Fibroblast of skin of back (primary cell): ENCODE data around the gene PRR27. TPM values are rescaled to one million over a fixed set of nuclear protein-coding genes. Genes with fewer than 3 reads are reported as not detected.

Experiments used
- DNase-seq: peaks from one replicate; pipeline ENCODE4 v3.0.0-alpha.2; 2013
- polyA plus RNA-seq, 2 experiments: library from polyadenylated mRNA; unstranded; fragments of 120-200 nt; gene quantifications; one replicate each; pipeline ENCODE4 v1.2.1, GENCODE V29; 2013; ENCODE audit not compliant: insufficient read length in 2 of 2

The PRR27 gene
- polyA plus RNA-seq (2013, experiment 1 of 2; ENCODE audit: insufficient read length) = not detected
- not detected for polyA plus RNA-seq (2013, experiment 2 of 2; ENCODE audit: insufficient read length)

DNA sequence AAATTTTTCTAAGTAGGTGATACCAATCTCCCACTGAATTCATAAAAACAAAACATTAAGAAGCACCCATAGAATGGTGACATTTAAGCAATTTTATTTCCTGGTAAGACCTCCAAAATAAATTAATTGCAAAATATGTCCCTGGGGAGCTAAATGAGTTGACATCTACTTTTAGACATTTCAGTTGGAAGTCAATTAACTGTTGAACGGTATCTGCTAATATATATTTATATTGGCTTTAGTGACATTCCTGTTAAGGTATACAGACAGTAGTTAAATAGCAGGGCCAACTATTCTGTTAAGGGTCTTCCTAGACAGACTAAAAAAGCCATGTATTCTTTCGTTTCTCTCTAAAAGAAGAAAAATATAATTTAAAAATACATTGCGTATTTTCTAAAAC, at the start of gene PRR27:
Gene PRR27, plus strand, starts transcription at position 301 of the 400 bp plus-strand sequence. CDS start 139 bp downstream, outside the sequence.
- no peak for DNase-seq

DNA sequence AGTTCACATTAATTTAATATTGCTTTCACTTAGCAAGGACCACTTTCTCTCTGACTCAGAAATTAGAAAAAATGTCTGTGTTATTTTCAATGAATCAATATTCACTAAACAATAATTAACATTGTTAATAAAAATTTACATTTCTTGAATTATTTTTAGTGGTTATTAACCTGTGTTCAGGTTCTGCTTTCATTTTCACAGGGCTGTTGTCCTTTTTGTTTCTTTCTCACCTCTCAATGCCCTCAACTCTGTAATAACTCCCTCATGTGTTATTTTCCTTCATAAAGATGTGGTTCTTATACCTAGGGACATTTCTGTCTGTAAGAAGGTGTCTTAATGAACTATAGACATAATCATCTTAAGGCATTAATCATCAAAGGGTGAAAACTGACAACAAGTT, 43.1 kb upstream of the PRR27 start:
- DNase-seq = no peak

DNA sequence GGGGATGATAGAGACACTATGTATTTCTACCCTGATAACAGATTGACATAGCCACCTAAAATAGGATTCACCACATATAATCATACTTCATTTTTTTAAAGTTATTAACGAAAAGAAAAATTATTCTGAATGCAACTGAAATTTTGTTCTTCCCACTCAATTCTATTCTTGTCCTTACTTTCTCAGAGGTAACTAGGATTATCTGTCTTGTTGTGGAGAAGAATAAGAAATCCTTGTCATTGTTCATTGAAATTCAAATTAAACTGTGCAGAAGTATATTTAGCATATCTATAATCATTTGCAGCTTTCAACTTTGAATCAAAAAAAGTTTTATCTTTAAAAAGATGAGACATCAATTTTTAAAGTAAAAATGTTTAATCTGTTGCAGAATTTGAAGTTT, 40.4 kb upstream of the PRR27 start:
- no peak for DNase-seq

DNA sequence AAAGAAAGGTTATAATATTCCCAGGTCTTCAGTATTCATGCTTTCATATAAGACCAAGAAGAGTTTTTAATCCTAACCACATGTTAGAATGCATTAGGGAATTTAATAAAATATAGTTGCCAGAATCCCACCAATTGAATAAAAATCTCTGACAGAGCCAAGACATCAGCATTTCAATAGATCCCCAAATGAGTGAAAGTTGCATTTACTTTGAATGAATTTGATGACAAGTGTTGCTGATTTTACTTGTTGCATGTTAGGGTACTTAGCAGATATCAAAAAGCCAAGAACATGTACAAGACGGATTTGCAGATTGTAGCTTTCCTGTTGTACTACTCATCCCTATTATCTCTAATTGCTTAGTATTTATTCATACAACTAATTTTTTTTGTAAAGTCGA, 39.9 kb upstream of the PRR27 start:
- DNase-seq = no peak

DNA sequence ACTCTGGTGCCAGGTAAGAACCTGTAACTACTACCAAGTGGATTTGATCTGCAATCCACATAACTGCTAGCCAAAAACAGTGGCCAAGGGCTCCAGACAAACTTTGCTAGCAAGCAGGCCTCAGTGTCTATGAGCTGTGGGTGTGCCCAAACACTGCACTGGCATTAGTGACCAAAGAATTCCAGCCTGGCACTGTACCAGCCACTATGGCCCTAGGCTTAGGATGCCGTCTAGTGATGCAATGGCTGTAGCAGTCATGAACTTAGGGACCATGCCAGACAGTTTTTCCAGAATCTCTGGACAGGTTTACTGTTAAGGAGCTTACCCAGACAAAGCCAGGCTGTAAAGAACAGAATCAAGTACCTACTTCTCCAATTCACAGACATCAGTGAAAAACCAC, 33.7 kb upstream of the PRR27 start:
- DNase-seq = no peak

DNA sequence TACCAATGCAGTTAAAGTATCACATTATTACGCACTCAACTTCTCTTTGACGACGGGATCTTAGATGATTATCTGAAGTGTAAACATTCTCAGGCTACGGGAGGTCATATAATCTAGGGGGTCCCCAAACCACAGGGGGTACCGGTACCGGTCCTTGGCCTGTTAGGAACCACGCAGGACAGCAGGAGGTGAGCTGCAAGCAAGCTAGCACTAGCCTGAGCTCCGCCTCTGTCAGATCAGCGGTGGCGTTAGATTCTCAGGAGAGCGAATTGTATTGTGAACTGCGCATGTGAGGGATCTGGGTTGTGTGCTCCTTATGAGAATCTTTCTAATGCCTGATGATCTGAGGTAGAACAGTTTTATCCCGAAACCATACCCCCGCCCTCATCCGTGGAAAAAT, 20.6 kb upstream of the PRR27 start:
- no peak for DNase-seq

DNA sequence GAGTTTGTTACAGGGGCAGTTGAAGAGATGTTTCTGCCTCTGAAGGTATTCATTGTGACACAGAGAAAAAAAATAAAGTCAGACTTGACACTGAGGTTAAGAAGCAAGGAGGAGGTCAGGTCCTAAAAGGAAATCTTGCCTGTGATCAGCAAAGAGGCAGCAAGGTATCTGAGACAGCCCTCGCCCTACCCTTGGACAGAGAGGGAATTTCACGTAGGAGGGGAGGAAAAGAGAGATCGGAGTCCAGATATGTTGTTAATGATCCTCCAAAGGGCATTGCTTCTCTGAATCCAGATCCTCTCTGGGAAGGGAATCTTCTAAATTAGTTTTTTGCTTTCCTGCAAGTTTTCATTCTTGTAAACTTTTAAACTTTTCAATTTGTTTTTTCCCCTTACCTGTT, 15.3 kb upstream of the PRR27 start:
- no peak for DNase-seq

DNA sequence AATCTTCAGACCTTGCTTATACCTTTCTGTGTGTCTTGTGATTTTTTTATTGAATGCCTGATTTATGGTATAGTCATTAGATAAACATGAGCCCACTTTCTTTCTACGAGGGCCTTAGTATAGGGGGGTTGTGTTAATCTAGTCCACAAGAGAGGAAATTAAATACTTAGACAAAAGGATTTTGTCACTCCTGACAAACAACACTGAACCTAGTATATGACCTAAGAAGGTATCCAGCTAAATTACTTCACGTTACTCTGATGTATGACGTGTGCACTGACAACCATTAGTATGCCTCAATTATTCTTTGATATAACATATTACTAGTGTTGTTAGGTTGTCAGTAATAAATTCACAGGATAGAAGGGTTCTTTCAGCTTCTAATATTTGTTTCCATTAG, 2.8 kb upstream of the PRR27 start:
- no peak for DNase-seq

DNA sequence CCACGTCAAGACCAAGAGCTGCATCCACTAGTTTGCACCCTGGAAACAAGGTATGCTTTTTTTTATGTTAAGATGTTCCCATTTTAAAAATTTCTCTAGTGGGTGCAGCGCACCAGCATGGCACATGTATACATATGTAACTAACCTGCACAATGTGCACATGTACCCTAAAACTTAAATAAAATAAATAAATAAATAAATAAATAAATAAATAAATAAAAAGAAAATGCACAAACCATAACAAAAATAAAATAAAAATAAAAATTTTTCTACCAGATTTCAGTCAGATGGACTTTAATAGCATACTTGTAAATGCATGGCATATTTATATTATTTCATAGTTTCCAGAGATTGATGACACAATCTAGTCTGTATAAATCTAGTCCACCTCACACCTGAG, 1.9 kb upstream of the PRR27 start:
- no peak for DNase-seq

DNA sequence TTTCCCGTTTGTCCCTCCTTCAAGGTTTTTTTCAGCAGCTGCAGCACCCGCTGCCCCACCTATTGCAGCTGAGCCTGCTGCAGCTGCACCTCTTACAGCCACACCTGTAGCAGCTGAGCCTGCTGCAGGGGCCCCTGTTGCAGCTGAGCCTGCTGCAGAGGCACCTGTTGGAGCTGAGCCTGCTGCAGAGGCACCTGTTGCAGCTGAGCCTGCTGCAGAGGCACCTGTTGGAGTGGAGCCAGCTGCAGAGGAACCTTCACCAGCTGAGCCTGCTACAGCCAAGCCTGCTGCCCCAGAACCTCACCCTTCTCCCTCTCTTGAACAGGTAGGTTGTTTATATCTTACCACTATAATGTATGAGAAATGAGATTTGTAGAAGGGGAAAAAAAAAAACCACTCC, 4.5 kb downstream of the PRR27 start:
- no peak for DNase-seq

DNA sequence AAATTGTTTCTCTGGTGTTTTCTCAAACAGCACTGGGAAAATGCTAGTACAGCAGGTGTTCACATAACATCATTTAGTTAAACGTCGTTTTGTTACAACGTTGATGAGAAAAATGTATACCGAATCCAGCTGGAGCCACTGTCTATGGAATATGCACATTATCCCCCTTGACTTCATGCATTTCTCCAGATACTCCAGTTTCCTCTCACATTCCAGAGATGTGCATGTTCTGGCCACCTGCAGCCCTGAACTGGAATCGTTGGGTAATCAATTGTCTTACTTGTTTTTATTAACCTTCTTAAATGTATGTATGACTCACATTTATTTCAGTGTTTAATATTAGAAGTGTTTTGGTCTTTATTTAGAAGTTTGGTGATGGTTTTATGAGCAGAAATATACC, 23.1 kb downstream of the PRR27 start:
- no peak for DNase-seq

DNA sequence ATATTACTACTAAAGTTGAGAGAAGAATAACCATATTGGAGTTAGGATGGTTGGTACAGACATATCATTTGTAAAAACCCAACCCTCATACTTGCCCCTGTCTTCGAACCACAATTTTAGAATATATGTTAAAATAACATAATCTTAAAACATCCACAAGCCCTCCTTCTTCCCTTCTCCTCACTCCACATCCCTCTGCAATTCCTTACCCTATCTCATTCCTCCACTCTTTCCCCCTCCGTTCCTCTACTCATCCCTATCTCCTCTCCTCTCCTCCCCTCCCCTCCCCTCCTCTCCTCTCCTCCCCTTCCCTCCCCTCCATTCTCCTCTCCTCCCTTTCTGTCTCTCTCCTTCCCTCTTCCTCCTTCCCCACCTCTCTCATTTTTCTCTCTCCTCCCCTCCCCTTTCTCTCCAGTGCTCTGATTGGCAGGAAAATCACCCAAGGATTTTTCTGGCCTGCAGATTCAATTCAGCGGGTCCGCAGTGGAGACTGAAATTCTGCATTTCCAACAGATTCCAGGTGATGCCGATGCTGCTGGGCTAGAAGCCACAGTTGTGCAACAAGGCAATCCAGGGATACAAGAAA, 24.1 kb downstream of the PRR27 start:
- no peak for DNase-seq

DNA sequence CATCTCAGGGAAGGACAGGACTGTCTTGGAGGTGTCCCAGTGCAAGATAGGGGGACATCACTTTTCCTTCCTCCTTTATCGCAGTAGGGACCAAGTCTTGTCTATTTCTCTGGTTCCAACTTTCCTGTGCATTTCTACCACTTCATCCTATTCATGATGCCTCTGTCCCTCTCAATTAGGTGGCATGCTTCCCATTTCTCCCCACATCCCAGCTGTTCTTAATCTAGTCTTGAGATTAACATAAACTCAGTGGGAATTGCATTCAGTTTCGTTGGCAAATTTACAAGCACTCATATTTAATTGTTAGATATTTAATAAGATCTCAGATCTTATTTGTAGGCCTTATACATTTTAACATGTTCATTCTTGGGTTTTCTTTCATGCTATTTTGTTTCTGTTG, 25.8 kb downstream of the PRR27 start:
- no peak for DNase-seq

DNA sequence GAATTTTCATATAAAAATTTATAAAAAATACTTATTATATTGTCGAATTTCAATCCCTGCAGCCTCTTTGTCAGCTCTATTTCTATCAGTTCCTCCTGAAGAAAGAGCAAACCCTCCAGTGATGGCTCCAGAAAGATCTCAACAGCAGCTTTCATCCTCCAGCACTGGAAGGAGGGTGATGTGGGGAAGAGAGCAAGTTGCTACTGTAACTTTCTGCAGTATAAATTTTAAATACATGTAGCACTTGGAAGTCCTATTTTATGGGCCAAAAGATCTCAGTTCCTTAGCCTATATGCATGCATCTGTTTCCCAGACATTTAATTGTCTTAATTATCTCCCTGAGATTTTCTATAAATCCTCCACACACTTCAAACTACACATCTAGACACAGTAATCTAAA, 27.8 kb downstream of the PRR27 start:
- DNase-seq = no peak

DNA sequence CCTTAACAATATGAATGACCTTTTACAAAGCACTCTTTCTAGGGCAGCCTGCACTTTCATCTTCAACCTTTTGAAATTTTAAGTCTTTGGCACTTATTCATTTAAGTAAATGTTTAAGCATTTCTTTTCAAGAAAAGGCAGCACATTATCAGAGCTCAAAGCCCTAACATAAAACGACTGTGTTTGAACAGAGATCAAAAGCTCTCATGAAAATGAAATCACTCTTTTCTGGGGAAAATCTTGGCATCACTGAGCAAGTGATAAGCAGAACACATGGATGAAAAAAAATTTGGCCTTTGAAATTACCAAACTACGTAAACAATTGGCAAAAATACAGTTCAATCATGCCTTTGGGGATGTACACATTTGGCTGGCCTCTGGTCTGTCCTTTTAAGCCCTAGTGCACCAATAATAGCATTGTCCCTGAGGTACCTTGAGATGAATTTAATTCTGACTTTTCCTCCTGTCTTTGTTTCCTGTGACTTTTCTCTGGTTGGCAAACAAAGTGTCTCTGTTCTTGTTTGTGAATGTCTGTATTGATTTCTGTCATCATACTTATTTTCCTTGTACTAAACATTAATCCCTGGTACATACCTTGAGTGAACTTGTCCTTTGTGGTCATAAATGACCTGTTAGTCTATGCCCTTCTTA, 28.6 kb downstream of the PRR27 start:
- DNase-seq = no peak

DNA sequence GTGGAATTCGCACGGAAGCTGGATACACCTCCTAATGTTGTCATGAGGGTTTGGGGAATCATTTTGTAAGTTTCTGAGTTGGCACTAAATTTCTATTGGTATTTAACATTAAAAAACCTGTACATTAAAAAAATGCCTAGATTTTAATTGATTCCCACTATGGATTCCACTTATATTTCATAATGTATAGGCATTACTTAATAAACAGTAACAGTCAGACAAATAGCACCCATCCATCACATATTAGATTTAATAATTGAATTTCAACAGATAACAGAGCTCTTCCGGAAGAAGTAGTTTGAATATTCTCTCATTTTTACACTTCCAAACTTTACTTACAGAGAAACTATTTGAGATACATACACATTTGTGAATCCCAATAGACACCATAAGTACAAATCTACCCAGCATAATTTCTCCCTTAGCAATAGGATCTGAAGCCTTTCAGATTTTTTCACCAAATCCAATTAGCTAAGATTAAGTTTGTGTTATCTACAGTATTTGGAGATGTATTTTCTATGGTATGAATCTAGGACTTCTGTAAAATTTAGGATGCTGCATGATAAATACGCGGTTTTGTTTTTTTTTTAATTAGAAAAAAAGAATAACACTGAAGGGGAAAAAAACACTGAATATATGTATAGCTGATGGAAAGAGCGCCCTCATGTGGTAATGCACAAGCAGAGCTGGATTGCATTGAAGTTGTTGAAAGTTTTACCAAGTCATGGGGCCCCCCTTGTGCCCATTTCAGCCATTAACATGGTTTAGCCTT, 29.3 kb downstream of the PRR27 start:
- DNase-seq = peak; percentile 55

DNA sequence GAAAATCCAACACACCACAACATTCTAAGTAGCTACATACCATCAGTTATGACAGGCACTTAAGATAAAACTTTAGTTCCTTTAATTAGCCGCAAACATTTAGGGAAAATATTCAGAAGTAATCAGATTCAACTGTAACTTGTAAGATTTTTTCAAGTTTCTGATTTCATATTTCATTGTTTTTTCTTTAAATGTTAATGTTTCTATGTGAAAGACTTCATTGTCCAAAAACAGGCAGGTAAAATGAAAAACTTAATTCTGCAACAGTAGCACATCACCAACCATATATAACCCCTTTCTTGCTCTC, 29.9 kb downstream of the PRR27 start:
- DNase-seq = no peak

DNA sequence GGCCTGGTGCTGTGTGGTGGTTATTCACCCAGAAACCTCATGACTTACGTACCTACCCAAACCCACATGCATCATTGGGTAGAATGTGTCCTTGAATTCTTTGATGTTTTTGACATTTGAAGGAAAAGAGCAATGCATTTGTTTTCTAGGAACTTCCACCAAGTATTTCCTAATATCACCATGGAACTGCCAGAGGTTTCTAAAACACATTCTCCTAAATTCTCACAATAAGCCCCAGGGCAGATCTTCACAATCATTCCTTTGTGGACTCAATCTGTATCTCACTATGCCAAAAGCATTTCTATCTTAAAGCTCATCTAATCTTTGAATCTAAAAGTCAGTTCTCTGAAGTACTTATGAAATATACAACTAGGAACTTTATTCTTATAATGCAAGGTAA, 33.2 kb downstream of the PRR27 start:
- no peak for DNase-seq

DNA sequence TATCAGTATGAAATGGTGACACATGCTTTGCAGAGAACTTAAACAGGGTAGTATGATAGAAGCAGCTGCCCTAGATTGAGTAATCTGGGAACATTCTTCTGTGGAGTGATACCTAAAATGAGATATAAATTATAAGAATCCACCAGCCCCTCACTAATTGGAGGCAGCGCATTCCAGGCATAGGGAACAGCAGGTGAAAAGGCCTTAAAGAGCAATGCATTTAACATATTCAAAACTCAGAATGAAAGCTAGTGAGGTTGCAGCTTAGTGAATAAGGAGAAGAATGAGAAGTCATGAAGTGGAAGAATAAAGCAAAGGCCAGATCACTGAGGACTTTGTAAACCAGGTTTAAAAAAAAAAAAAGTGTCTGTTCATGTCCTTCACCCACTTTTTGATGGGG, 36.5 kb downstream of the PRR27 start:
- no peak for DNase-seq

DNA sequence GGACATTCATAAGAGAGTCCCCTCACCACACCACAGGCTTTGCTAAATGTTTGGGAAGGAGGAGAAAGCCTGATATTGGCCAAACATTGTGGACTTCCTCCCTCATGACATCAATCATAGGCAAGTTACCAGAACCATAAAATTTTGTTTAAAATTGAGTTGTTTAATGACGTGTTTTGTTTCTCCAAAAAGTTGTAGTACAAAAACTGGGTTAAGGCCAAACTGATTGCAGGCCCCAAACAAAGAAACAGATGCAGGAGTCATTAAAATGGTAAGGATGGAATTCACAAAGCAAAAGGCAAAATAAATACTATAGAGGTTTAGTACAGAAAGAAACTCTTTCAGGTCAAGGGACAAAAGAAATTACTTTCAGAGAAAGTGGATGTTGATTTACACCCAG, 37.6 kb downstream of the PRR27 start:
- no peak for DNase-seq

DNA sequence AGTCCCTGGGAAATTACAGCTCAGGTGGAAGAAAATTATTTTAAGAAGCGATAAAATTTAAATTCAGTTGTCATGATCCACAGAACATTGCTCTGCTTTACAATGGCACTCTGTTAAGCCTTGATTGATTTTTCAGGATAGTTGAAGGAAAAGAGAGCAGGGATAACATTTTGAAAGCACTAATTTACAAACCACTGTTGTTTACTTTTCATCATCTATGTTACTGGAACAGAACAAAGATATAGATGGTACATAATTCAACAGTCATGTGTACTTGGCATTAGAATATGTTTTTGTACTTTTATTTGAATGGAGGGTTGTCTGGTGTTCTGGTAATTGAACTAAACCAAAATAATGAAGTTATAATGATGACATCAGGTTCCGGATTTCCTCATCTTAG, 38.9 kb downstream of the PRR27 start:
- DNase-seq = no peak

DNA sequence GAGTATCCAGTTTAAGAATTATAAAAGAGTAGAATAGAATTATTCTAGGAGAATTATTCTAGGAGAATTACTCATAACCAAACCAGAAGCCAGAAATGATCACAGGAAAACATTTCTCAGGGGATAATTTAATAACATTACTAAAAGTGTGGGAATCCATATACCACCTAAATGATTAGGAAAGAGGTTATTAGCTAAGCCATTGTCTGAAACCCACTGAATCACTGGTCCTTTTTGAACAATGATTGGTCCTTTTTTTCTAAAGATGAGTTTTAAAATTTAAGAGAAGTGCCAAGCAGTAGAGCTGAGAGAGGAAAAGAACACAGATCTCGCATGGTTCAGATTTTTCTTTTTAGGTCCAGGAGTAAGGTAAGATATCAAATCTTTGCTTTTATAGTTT, 41.4 kb downstream of the PRR27 start, which contains the start of gene ODAM:
Gene ODAM, plus strand, starts transcription at position 301 of the 400 bp plus-strand sequence. CDS start 819 bp downstream, outside the sequence.
- no peak for DNase-seq

DNA sequence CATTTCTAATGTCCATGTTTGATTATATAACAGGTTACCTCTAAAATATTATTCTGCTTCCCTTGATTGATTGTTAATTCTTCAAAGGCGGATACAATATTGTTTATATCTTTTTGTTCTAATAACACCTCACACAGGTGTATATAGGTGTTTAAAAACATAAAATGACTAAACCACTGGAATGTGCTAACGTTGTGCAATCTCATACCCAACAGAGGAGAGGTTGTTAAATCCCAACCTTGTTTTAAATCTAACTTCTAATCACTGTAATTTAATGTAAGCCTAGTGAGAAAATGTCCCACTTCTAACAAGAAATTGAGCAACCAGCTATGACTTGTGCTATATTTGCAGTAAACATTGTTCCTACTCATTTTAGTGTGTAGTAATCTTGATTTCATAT, 42.8 kb downstream of the PRR27 start:
- no peak for DNase-seq

DNA sequence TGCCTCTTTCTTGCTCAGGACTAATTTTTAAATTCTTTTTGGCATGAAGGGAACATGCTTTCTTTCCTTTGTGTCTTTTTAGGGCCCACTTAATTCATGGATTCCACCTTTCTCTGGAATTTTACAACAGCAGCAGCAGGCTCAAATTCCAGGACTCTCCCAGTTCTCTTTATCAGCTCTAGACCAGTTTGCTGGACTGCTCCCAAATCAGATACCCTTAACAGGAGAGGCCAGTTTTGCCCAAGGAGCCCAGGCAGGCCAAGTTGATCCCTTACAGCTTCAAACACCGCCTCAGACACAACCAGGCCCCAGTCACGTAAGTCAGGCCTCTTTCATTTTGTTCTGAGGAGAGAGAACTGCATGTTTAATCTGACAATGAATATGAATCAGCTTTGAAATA, 43.8 kb downstream of the PRR27 start:
- DNase-seq = no peak
